Fibroblast of the conjunctiva (primary cell): Measurements from ENCODE around the gene CPLX4.

ENCODE experiments used
- DNase-seq: peaks from one replicate; pipeline ENCODE4 v3.0.0-alpha.2; 2010; ENCODE audit warnings: low read depth

Gene CPLX4

GRCh38 chr18:59306640-59307039, 11.8 kb downstream of the CPLX4 start:
- no peak for DNase-seq

GRCh38 chr18:59305295-59305694, 13.2 kb downstream of the CPLX4 start:
- no peak for DNase-seq

- DNase-seq = no peak
These were observed 14.7 kb downstream of the CPLX4 start for GRCh38 chr18:59303656-59304195.

GRCh38 chr18:59303006-59303405, 15.4 kb downstream of the CPLX4 start:
- DNase-seq = no peak

- DNase-seq = no peak
These were observed 16.5 kb downstream of the CPLX4 start for GRCh38 chr18:59301929-59302328.

- no peak for DNase-seq
These were observed 17.7 kb downstream of the CPLX4 start for GRCh38 chr18:59300676-59301285.

GRCh38 chr18:59298871-59299270, 19.6 kb downstream of the CPLX4 start:
- DNase-seq = no peak

GRCh38 chr18:59293317-59293716, 25.1 kb downstream of the CPLX4 start:
- DNase-seq = no peak

- no peak for DNase-seq
These were observed 32.1 kb downstream of the CPLX4 start for GRCh38 chr18:59286341-59286740.

- DNase-seq = no peak
These were observed 36.1 kb downstream of the CPLX4 start for GRCh38 chr18:59282341-59282740.

GRCh38 chr18:59279722-59280121, 38.7 kb downstream of the CPLX4 start:
- no peak for DNase-seq

- DNase-seq = no peak
These were observed 39.3 kb downstream of the CPLX4 start for GRCh38 chr18:59279193-59279592.

- DNase-seq = no peak
These were observed 39.7 kb downstream of the CPLX4 start for GRCh38 chr18:59278793-59279192.

- no peak for DNase-seq
These were observed 42.4 kb downstream of the CPLX4 start for GRCh38 chr18:59276047-59276446.

GRCh38 chr18:59275406-59275949, 43.0 kb downstream of the CPLX4 start:
- DNase-seq = no peak

GRCh38 chr18:59274533-59274928, 43.9 kb downstream of the CPLX4 start:
- DNase-seq = no peak

GRCh38 chr18:59273759-59274532, 44.5 kb downstream of the CPLX4 start:
- DNase-seq = no peak

- DNase-seq = no peak
These were observed 45.3 kb downstream of the CPLX4 start, which contains the start of gene RAX for GRCh38 chr18:59272891-59273758. RAX (minus strand) TSS chr18:59273454; CDS start chr18:59273206, 248 bp downstream.

- DNase-seq = no peak
These were observed 46.1 kb downstream of the CPLX4 start for GRCh38 chr18:59272221-59272888.

GRCh38 chr18:59271606-59272220, 46.7 kb downstream of the CPLX4 start:
- no peak for DNase-seq

- no peak for DNase-seq
These were observed 47.7 kb downstream of the CPLX4 start for GRCh38 chr18:59270689-59271257.
